Stimulated activated CD8-positive, alpha-beta memory T cell treated with anti-CD3 and anti-CD28 coated beads, Interleukin-15, amount 100 ng/mL, for 48 hours (primary cell): Measurements from ENCODE around the gene CDC42EP5.

Source experiments
- DNase-seq, 2 donors: peaks; one replicate each; pipeline ENCODE4 v3.0.0-alpha.2; 2020; ENCODE audit warnings: low read depth in 2 of 2

CDC42EP5 gene

GRCh38 chr19:54462047-54462654 is 10.9 kb downstream of the CDC42EP5 start:
- no peak for DNase-seq

- DNase-seq = no peak
Measured at GRCh38 chr19:54461613-54462012, 11.5 kb downstream of the CDC42EP5 start.

GRCh38 chr19:54461210-54461609 is 11.9 kb downstream of the CDC42EP5 start:
- DNase-seq = no peak

GRCh38 chr19:54460230-54461005 is 12.7 kb downstream of the CDC42EP5 start:
- no peak for DNase-seq

- DNase-seq = no peak
Measured at GRCh38 chr19:54459282-54460229, 13.5 kb downstream of the CDC42EP5 start.

GRCh38 chr19:54458648-54459281 is 14.3 kb downstream of the CDC42EP5 start:
- DNase-seq = no peak

- DNase-seq = no peak
Measured at GRCh38 chr19:54457773-54458647, 15.1 kb downstream of the CDC42EP5 start.

- DNase-seq = no peak
Measured at GRCh38 chr19:54456423-54457373, 16.4 kb downstream of the CDC42EP5 start.

GRCh38 chr19:54455786-54456422 is 17.2 kb downstream of the CDC42EP5 start:
- DNase-seq = no peak

GRCh38 chr19:54454781-54455675 is 18.1 kb downstream of the CDC42EP5 start:
- no peak for DNase-seq

- DNase-seq = no peak
Measured at GRCh38 chr19:54453921-54454780, 18.9 kb downstream of the CDC42EP5 start.

GRCh38 chr19:54452626-54453025 is 20.5 kb downstream of the CDC42EP5 start:
- no peak for DNase-seq

GRCh38 chr19:54451997-54452396 is 21.1 kb downstream of the CDC42EP5 start:
- DNase-seq = no peak

- no peak for DNase-seq
Measured at GRCh38 chr19:54451331-54451871, 21.7 kb downstream of the CDC42EP5 start.

GRCh38 chr19:54449701-54450069 is 23.4 kb downstream of the CDC42EP5 start:
- DNase-seq = no peak

GRCh38 chr19:54448774-54449700 is 24.1 kb downstream of the CDC42EP5 start, which contains the start of gene LENG8:
Gene LENG8, plus strand, starts transcription at chr19:54449199. Its CDS starts 2,146 bp downstream, at chr19:54451345.
- DNase-seq = peak; percentile 95 to 96
